ENCODE results near the gene DNAH11. TPM values are rescaled to one million over a fixed set of nuclear protein-coding genes. Genes with fewer than 3 reads are reported as not detected.

DNAH11 gene
- total RNA-seq, 3 donors from 2014 or later = under 0.01 to 0.03 TPM; not detected in 1

DNA sequence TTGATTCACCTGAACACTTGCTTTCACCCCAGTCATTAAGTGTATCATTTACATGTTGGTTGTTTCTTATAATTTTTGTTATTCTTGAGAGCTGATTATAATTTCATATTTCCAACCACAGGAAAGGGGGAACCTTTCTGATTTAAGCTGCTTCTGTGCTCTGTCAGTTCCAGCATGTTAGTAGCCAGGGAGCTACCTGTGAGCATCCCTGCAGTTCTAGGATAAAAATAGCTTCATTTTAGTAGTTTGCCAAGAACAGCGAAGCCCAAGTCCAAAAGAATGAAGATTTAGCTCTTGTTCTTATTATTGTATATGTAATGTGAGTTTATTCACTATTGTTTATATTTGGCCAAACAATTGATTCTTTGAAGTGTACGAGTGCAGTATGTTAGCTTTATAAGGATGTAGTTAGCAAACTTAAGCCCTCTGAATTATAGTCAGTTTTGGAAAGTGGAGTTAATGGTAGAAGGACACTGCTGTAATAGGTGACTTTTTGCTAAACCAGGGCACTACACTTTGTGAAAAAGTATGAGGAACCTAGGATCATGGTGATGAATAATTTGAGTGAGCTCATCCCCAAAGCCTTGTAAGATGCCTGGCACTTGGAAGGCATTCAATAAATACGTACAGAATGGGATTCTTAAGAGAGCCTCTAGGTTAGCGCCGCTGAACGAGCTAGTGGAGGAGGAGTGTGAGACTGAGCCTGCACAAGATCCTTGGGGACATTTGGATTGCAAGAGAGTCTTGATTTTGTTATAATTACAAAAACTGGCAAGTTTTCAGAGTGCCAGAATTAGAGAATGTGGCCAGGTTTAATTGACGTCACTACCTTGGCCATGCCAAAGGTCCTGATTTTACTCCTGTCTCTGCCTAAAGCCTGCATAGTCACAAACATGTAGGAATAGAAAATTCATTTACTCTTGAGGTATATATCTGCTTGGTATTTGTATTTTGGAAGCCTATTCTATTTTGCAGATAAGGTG lies 29.8 kb downstream of the DNAH11 start:
- Mint-ChIP-seq H3K9me3 (no peaks in the 10 kb centered on the region), H3K36me3 (ENCODE audit: insufficient read depth) (no peaks in the 10 kb centered on the region), H3K4me3 (no peak overlapping the region), H3K4me1 (ENCODE audit: low read depth) (no peaks in the 10 kb centered on the region), H3K27me3 (ENCODE audit: low read depth) (peaks cover 5% of the 10 kb centered on the region)
- DNase-seq (no peak), ATAC-seq (no peak)

DNA sequence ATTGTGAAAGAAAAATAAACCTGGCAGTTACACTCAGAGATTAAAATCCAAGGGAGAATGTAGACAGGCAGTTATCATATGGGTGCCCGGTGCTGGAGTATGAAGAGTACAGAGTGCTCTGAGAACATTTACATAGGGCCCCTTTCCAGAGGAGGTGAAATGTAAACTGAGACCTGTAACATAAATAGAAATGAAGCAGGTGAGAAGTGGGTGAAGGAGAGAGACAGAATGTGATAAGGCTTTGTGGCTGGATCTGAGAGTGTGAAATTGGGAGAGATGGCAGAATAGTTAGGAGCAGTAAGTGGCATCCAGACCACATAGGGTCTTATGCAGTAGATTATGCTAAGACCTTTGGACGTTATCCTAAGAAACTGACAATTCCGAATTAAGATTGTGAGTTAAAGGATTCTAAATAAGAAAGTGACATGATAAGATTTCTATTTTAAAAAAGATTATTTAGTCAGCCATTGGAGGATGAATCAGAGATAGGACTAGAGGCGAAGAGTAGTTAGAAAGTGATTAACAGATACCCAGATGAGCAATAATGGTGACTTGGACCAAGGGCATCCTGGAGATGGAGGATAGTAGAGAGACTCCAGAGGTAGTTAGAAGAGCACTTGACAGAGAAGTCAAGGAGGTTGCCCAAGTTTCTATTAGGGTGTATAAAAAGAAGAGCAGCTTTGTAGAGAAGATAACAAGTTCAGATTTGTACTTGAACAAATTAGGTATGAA lies 36.7 kb downstream of the DNAH11 start:
- no peak overlapping the region for H3K4me3 Mint-ChIP-seq
- no peak for DNase-seq
- no peak for ATAC-seq
- H3K27me3 Mint-ChIP-seq (ENCODE audit: low read depth) = peaks cover 14% of the 10 kb centered on the region
- peaks cover 7% of the 10 kb centered on the region for H3K9me3 Mint-ChIP-seq
- no peaks in the 10 kb centered on the region for H3K4me1 Mint-ChIP-seq (ENCODE audit: low read depth)
- H3K36me3 Mint-ChIP-seq (ENCODE audit: insufficient read depth) = peaks cover 2% of the 10 kb centered on the region

DNA sequence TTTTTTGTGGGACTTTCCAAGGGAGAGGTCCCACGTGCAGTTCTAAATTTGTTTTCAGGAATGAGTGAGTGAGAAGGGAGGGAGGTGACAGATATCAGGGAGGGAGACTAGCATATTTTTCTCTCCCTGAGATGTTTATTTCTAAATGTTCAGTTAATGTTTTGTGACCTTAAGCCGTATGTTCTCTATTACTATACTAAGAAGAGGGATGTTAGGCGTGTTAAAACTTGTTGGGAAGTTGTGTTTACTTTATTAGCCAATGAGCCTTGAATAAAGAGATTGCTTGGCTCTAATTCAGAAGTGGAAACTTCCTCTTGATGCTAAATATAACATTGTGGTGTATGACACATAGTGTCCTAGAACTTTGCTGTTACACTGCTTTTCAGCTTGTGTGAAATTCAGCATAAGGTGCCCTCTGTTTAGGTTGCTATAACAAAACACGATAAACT lies 37.3 kb downstream of the DNAH11 start:
- ATAC-seq = no peak
- DNase-seq = no peak
- Mint-ChIP-seq H3K36me3 (ENCODE audit: insufficient read depth) (peaks cover 2% of the 10 kb centered on the region), H3K9me3 (peaks cover 7% of the 10 kb centered on the region), H3K4me1 (ENCODE audit: low read depth) (no peaks in the 10 kb centered on the region), H3K27me3 (ENCODE audit: low read depth) (peaks cover 14% of the 10 kb centered on the region), H3K4me3 (no peak overlapping the region)

DNA sequence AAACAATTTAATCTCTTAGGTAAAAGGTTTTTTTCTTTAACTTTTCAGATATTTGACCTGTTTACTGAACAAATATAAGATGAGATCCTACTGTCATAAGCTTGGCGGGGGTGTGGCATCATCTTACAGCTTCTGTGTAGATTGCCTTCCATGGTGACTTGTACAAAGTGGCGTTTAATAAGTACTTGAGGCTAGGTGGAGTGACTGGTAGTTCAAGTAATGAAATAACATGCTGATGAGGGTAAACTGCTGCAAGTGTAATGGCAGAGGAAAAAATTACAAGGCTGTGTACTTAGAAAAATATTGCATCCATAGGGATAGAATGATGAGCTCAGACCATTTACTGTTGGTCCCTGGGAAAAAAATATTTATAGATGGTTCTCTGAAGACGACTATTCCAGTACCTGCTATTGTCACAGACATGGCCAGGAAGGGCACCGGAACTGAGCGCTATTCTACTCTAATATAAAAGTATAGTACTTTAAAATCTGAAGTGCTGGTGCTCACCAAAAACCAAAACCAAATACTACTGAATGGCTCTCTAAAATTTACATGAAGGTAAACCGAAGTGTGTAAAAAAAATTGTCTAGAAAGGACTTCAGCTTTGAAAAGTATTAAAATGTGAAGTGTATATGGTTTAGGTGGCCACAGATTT lies 42.4 kb downstream of the DNAH11 start:
- peaks cover 8% of the 10 kb centered on the region for H3K27me3 Mint-ChIP-seq (ENCODE audit: low read depth)
- H3K36me3 Mint-ChIP-seq (ENCODE audit: insufficient read depth) = peaks cover 2% of the 10 kb centered on the region
- H3K4me3 Mint-ChIP-seq = no peak overlapping the region
- H3K9me3 Mint-ChIP-seq = peaks cover 7% of the 10 kb centered on the region
- no peak for ATAC-seq
- H3K4me1 Mint-ChIP-seq (ENCODE audit: low read depth) = peaks cover 6% of the 10 kb centered on the region
- no peak for DNase-seq

DNA sequence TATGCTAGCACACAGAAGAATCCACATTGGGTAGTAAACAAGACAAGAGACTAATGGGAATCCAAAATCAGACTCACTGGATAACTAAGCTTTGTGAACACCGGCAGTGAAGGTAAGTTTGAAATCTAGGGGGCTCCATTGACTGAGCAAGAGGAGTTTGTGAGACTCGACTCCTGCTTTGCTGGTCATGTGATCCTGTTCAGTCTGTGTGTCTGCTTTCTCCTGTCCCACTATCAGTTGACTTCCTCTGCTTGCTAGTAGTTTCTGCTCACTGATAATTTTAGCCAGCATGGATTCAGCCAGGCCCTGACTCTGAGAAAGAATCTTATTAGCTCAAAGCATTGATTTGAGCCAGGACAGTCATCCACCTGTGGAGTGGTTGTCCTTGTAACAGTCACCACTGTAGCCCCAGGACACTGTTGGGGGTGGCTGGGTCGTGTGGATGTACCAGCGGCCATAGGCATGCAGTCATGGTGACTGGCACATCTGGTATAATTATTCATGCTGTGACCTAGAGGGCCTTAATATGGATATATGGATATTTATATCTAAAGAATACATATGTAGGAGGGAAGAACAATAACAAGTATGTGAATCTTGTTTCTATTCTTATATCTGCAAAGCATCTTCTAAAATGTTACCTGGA lies 44.4 kb downstream of the DNAH11 start:
- Mint-ChIP-seq H3K4me1 (ENCODE audit: low read depth) (peaks cover 6% of the 10 kb centered on the region), H3K27me3 (ENCODE audit: low read depth) (peaks cover 8% of the 10 kb centered on the region), H3K4me3 (no peak overlapping the region), H3K36me3 (ENCODE audit: insufficient read depth) (peaks cover 2% of the 10 kb centered on the region), H3K9me3 (peaks cover 7% of the 10 kb centered on the region)
- ATAC-seq = no peak
- no peak for DNase-seq

DNA sequence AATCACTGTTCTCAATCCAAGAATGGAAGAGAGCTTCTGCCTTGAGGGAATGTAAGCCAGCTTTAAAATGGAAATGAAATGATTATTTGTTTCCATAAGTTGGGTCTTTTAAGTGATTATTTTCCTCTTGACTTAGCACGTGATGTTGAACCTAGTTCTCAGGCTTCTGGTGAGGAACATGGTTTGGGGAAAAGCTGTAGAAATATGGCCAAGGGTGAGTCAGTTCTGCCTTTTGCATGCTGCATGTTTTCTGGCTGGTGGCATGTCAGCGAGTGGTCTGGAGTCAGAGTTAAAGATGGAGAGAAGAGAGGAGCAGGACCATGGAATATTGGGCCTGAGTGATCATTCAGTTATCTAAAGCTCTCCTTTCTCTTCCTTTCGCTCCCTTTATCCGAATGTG lies 54.0 kb downstream of the DNAH11 start:
- no peaks in the 10 kb centered on the region for H3K4me1 Mint-ChIP-seq (ENCODE audit: low read depth)
- ATAC-seq (no peak), DNase-seq (no peak)
- H3K27me3 Mint-ChIP-seq (ENCODE audit: low read depth) = no peaks in the 10 kb centered on the region
- H3K4me3 Mint-ChIP-seq = no peak overlapping the region
- no peaks in the 10 kb centered on the region for H3K36me3 Mint-ChIP-seq (ENCODE audit: insufficient read depth)
- H3K9me3 Mint-ChIP-seq = no peaks in the 10 kb centered on the region

DNA sequence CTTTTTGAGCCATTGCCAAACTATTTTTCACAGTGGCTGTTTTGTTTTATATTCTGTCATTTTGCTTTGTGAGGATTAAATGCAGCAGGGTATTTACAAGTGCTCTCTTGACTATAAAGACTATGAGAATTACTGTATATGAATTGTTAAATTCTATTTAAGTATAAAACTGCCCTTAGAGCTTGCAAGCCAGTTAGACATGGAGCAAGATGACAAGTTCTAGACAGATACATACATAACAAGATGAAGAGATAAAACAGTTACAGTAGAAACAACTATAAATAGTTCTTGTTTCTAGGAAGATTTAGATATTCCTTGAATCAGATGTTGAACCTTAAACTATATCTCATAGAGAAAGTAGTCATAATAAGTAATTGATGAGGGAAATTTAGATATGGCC lies 60.6 kb downstream of the DNAH11 start:
- Mint-ChIP-seq H3K36me3 (ENCODE audit: insufficient read depth) (no peaks in the 10 kb centered on the region), H3K4me1 (ENCODE audit: low read depth) (peaks cover 10% of the 10 kb centered on the region), H3K4me3 (no peak overlapping the region), H3K27me3 (ENCODE audit: low read depth) (peaks cover 3% of the 10 kb centered on the region), H3K9me3 (no peaks in the 10 kb centered on the region)
- ATAC-seq (peak; percentile 14 to 18), DNase-seq (no peak)

DNA sequence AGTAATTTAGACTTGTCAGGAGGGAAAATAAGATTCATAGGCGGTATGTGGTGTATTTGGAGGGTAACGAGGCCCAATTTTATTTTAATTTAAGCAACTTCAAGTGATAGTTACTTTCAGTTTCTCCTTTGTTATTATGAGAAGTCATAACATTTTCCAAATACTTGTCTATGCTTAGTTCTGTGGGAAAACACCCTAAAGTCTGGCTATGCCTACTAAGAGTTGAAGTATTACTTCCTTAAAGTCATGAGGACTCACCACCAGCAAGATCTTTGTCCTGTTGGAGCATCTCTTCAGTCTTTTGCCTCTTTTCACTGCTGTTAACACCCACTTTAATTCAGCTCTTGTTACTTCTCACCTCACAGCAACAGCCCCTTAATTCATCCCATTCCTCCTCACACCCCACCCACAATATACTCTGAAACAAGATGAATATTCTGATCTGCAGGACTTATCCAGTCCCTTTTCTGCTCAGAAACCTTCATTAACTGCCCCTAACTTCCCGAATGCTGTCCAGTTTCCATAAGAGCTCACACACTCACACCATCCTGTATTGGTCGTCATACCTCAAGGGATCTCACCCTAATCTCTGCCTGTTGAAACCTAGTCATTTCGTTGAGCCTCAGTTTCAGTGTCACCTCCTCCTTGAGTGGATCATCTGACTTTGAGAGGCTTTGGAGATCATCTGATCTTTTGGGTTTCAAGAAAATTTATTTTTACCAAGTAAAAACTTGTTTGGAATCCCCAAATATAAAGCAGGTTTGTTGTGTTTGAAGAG lies 61.3 kb downstream of the DNAH11 start:
- Mint-ChIP-seq H3K27me3 (ENCODE audit: low read depth) (peaks cover 3% of the 10 kb centered on the region), H3K9me3 (no peaks in the 10 kb centered on the region), H3K36me3 (ENCODE audit: insufficient read depth) (no peaks in the 10 kb centered on the region), H3K4me3 (no peak overlapping the region), H3K4me1 (ENCODE audit: low read depth) (peaks cover 10% of the 10 kb centered on the region)
- ATAC-seq = peak; percentile 70
- DNase-seq = no peak

DNA sequence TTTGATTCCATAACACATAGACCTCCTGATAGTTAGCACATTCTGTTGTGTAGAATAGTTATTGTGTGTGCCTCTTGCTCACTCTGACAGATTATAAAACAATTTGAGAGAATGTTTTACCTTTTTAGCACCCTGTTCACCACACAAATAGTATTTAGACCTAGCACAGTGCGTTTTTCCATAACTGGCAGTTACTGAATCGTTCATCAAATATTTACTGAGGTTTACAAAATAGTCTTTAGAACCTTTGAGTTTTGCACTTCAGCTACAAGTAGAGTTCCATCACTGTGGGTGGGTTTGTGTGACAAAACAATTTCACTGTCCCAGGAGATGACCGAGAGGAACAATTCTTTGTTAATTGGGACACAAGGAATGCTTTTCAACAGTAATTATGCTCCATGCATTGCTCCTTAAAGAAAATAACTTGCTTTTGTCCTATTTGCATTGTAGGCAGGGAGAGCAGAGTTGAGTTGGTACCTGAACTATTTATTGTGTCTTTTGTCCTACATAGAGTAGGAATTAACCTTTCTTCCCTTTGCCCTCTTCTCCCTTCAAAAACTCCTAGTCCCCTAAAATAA lies 62.3 kb downstream of the DNAH11 start:
- Mint-ChIP-seq H3K9me3 (no peaks in the 10 kb centered on the region), H3K27me3 (ENCODE audit: low read depth) (peaks cover 10% of the 10 kb centered on the region), H3K4me3 (no peak overlapping the region), H3K36me3 (ENCODE audit: insufficient read depth) (no peaks in the 10 kb centered on the region), H3K4me1 (ENCODE audit: low read depth) (peaks cover 10% of the 10 kb centered on the region)
- ATAC-seq = no peak
- no peak for DNase-seq

DNA sequence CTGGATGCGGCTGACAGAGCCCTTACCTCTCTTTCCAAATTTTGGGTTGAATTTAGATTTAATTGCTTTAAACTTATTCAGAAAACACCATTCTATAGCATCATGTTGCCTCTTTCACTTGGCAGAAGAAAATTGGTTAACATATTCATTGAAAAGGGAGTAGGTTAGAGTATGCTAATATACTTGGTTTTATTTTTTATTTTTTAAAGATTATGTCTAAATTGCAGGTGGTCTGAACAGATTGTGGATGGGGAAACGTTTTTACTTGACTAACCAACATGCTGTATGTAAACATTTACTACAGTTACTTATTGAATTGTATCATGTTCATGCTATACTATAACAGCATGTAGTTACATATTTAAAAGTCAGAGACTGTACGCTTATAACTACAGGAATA lies 65.6 kb downstream of the DNAH11 start:
- Mint-ChIP-seq H3K36me3 (ENCODE audit: insufficient read depth) (no peaks in the 10 kb centered on the region), H3K9me3 (no peaks in the 10 kb centered on the region), H3K4me3 (no peak overlapping the region), H3K4me1 (ENCODE audit: low read depth) (peaks cover 9% of the 10 kb centered on the region), H3K27me3 (ENCODE audit: low read depth) (peaks cover 18% of the 10 kb centered on the region)
- DNase-seq = no peak
- ATAC-seq = no peak

DNA sequence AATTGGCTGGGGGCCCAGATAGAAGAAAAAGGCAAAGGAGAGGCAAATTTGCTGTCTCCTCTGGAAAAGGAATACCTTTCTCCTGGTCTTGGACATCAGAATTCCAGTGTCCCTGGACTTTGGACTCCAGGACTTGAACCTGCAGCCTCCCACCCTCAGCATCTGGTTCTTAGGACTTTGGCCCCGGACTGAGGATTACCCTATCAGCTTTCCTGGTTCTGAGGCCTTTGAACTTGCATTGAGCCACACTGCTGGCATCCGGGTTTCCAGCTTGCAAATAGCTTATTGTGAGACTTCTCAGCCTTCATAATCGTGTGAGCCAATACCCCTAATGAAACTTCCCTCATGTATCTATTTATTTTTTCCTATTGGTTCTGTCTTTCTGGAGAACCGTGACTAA lies 68.3 kb downstream of the DNAH11 start:
- H3K36me3 Mint-ChIP-seq (ENCODE audit: insufficient read depth) = no peaks in the 10 kb centered on the region
- DNase-seq (no peak), ATAC-seq (no peak)
- no peaks in the 10 kb centered on the region for H3K4me1 Mint-ChIP-seq (ENCODE audit: low read depth)
- no peak overlapping the region for H3K4me3 Mint-ChIP-seq
- peaks cover 18% of the 10 kb centered on the region for H3K27me3 Mint-ChIP-seq (ENCODE audit: low read depth)
- no peaks in the 10 kb centered on the region for H3K9me3 Mint-ChIP-seq

DNA sequence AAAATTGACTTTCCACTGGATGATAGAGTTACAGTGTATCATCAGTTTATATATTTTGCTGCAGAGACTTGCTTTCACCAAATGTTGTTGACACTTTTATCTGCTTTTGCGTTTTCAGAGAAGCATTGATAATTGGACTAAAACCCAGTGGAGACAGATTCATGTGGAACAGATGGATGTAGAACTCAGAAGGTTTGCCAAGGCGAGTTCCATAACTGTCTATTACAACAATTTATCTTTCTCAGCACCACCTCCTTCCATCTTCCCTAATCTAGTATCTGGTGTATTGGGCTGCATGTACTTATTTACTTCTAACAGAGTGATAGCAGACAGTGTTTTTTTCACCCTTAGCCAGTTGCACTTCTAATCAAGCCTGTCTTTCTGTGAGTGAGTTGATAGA lies 73.3 kb downstream of the DNAH11 start:
- Mint-ChIP-seq H3K4me3 (no peak overlapping the region), H3K36me3 (ENCODE audit: insufficient read depth) (no peaks in the 10 kb centered on the region), H3K4me1 (ENCODE audit: low read depth) (no peaks in the 10 kb centered on the region), H3K27me3 (ENCODE audit: low read depth) (peaks cover 7% of the 10 kb centered on the region), H3K9me3 (no peaks in the 10 kb centered on the region)
- no peak for DNase-seq
- ATAC-seq = no peak

DNA sequence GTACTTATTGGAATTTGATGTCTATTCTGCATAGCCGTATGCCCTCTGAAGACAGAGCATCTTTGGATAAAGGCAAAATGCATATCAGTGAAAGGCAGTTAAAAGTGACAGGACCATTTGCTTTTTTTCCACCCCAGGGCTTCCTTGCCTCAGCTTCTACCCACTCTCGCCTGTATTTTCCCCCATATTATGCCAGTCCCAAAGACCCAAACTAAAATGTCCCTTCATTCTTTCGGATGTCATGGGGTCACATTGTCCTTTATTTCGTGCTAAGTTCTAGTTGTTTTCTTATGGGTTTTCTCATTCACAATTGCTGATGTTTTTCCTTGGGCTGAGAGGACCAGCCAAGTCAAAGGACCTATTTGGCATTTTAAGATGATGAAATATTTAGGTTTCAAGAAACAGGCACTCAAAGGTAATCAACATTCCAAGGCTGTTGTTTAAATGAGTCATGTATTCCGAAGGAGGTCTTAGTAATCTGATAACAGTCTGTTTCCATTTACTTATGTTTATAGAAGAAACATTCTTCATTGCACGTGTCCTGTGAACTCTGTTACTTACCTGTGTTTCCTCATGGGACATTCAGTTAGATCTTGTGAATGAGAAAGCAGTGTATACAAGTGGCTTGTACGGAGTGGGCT lies 74.1 kb downstream of the DNAH11 start:
- no peaks in the 10 kb centered on the region for H3K4me1 Mint-ChIP-seq (ENCODE audit: low read depth)
- no peak overlapping the region for H3K4me3 Mint-ChIP-seq
- DNase-seq (no peak), ATAC-seq (no peak)
- no peaks in the 10 kb centered on the region for H3K9me3 Mint-ChIP-seq
- H3K27me3 Mint-ChIP-seq (ENCODE audit: low read depth) = peaks cover 7% of the 10 kb centered on the region
- H3K36me3 Mint-ChIP-seq (ENCODE audit: insufficient read depth) = no peaks in the 10 kb centered on the region

Data from activated T-cell treated with anti-CD3 and anti-CD28 coated beads, Interleukin-2, amount 50 U/mL, for 4 hours (primary cell).